Karpas-422 (cell line): Measurements from ENCODE around the gene GH2. TPM values are rescaled to one million over a fixed set of nuclear protein-coding genes. Genes with fewer than 3 reads are reported as not detected.

Source experiments
- DNase-seq: peaks from one replicate; pipeline ENCODE4 v3.0.0-alpha.2; 2015
- H2AFZ ChIP-seq: fragments of 200-600 bp; sonication (generic); 2 replicates; pipeline ENCODE4 v1.6.1; 2014; ENCODE audit warnings: antibody characterized with exemption, low read length, mixed read lengths
- H3K27ac ChIP-seq: fragments of 200-600 bp; sonication (generic); 2 replicates; pipeline ENCODE4 v1.5.1; 2014; ENCODE audit warnings: mild to moderate bottlenecking, low read length, moderate library complexity
- H3K27me3 ChIP-seq: fragments of 200-600 bp; sonication (generic); 2 replicates; pipeline ENCODE4 v1.6.1; 2014; ENCODE audit warnings: low read length, mixed read lengths
- H3K36me3 ChIP-seq: fragments of 200-600 bp; sonication (generic); 2 replicates; pipeline ENCODE4 v1.6.1; 2014; ENCODE audit warnings: low read length, mixed read lengths; ENCODE audit not compliant: insufficient read depth
- H3K4me1 ChIP-seq: fragments of 200-600 bp; sonication (generic); 2 replicates; pipeline ENCODE4 v1.6.1; 2014; ENCODE audit warnings: mild to moderate bottlenecking, low read length, mixed read lengths
- H3K4me2 ChIP-seq: fragments of 200-600 bp; sonication (generic); 2 replicates; pipeline ENCODE4 v1.6.1; 2014; ENCODE audit warnings: low read length, low read depth, mild to moderate bottlenecking; ENCODE audit not compliant: poor library complexity, severe bottlenecking
- H3K4me3 ChIP-seq: fragments of 200-600 bp; sonication (generic); 2 replicates; pipeline ENCODE4 v1.5.1; 2014; ENCODE audit warnings: mild to moderate bottlenecking, antibody characterized with exemption, low read length, mixed read lengths
- H3K79me2 ChIP-seq: fragments of 200-600 bp; sonication (generic); 2 replicates; pipeline ENCODE4 v1.6.1; 2014; ENCODE audit warnings: mild to moderate bottlenecking, low read length, mixed read lengths
- H3K9ac ChIP-seq: fragments of 200-600 bp; sonication (generic); 2 replicates; pipeline ENCODE4 v1.6.0; 2014; ENCODE audit warnings: low read length
- H3K9me2 ChIP-seq: fragments of 200-600 bp; sonication (generic), shearing (Covaris generic); replicated peaks from 2 replicates; pipeline ENCODE4 v1.6.0; 2014; ENCODE audit warnings: mild to moderate bottlenecking, low read length, moderate library complexity; ENCODE audit not compliant: insufficient read depth
- H3K9me3 ChIP-seq: fragments of 300-700, 200-600 bp; sonication (generic); 2 replicates; pipeline ENCODE4 v1.6.1; 2014; ENCODE audit warnings: low read length, mixed read lengths
- H4K20me1 ChIP-seq: fragments of 200-600 bp; sonication (generic); 2 replicates; pipeline ENCODE4 v1.6.1; 2014; ENCODE audit warnings: mild to moderate bottlenecking, antibody characterized with exemption, low read length, low read depth; ENCODE audit not compliant: insufficient read depth
- total RNA-seq: library from RNA; depleted of rRNA; stranded (reverse); fragments of >200 nt; shearing (Covaris generic); gene quantifications from 2 replicates; pipeline ENCODE4 v1.2.3, GENCODE V29; 2014; ENCODE audit warnings: low replicate concordance

The GH2 gene
- total RNA-seq, 1 experiment from 2014 or later, result not detected

DNA sequence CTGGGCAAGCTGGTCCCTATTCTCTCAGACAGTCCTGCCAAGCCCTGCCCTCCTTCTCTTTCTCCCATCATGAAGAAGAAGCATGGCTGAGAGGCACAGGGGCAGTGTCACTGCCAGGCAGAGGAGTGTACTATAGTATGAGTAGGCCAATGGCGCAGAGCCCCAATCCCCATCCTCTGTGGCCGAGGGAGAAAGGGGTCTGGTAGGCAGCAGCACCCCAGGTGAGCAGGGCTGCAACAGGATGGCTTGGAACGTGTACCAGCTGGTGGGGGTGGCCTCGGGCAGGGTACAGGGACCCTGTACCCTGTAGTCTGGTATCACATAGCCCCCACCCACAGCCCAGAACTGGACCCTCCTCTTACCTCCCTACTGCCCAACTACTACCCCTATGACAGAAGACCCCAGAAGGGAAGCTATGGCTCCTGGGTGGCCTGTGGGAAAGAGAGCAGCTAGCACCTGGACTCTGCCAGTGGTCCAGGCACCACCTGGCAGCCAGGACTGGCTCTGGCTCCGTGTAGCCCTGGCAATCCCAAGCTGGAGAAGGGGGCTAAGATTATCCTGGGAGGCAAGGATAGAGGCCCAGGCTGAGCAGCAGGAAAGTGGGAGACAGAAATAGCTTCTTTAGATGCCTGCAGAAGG is 43.7 kb downstream of the GH2 start:
- H3K79me2 ChIP-seq, result peaks cover 58% of the 10 kb centered on the region
- DNase-seq, result no peak
- no peaks in the 10 kb centered on the region for H3K9me3 ChIP-seq
- H3K9me2 ChIP-seq, result no peaks in the 10 kb centered on the region
- no peak overlapping the region for H2AFZ ChIP-seq
- peak overlapping the region; percentile 60; the same call in 1 of the 2 replicates for H3K27ac ChIP-seq
- peaks cover 8% of the 10 kb centered on the region; the same call in 1 of the 2 replicates for H3K36me3 ChIP-seq
- no peak overlapping the region for H3K4me3 ChIP-seq
- H4K20me1 ChIP-seq, result peaks cover 19% of the 10 kb centered on the region; the same call in 1 of the 2 replicates
- no peak overlapping the region for H3K4me2 ChIP-seq
- H3K4me1 ChIP-seq, result peaks cover 37% of the 10 kb centered on the region
- H3K27me3 ChIP-seq, result no peaks in the 10 kb centered on the region
- H3K9ac ChIP-seq, result peak overlapping the region; percentile 51; the same call in 1 of the 2 replicates

DNA sequence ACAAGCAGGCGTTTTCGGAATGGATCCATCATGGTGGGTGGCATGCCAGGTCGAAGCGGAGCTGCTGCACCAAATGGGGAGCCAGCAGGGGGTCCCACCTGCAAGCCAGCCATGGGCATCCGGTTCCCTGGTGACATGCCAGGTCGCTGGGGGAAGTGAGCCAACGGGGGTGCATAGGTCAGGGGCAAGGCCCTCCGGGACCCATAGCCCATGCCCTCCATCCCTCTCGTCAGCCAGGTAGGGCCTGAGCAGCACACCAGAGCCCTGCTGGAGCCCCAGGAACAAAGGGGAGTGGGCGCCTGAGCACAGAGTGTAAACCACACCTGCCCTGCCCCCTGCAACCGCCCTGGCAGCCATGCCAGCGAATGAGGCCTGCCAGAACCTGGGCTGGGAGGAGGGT is 44.3 kb downstream of the GH2 start:
- H3K79me2 ChIP-seq, result peaks cover 58% of the 10 kb centered on the region
- H3K27me3 ChIP-seq, result no peaks in the 10 kb centered on the region
- no peak for DNase-seq
- no peak overlapping the region for H3K4me3 ChIP-seq
- no peaks in the 10 kb centered on the region for H3K9me2 ChIP-seq
- peaks cover 37% of the 10 kb centered on the region for H3K4me1 ChIP-seq
- no peak overlapping the region for H3K4me2 ChIP-seq
- peaks cover 19% of the 10 kb centered on the region; the same call in 1 of the 2 replicates for H4K20me1 ChIP-seq
- H3K9ac ChIP-seq, result no peak overlapping the region
- no peaks in the 10 kb centered on the region for H3K9me3 ChIP-seq
- peaks cover 8% of the 10 kb centered on the region; the same call in 1 of the 2 replicates for H3K36me3 ChIP-seq
- no peak overlapping the region for H2AFZ ChIP-seq
- H3K27ac ChIP-seq, result no peak overlapping the region

DNA sequence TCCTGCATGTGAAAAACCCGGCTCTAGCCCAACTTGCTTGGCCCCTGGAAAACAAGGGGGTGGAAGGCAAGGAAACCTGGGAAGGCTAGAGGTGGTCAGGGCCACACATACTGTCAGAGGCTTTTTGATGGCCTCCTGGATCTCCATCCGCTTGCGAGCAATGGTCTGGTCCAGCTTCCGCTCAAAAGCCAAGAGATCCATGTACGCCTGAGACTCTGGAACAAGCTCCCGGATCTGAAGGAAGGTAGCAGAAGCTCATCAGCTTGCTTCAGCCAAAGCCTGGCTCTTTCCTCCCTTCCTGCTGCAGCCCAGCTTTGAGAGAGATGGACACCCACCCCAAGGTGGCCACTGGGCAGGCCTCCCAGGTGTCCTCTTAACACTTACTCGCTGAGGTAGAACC is 44.9 kb downstream of the GH2 start:
- H3K4me1 ChIP-seq, result peaks cover 37% of the 10 kb centered on the region

DNA sequence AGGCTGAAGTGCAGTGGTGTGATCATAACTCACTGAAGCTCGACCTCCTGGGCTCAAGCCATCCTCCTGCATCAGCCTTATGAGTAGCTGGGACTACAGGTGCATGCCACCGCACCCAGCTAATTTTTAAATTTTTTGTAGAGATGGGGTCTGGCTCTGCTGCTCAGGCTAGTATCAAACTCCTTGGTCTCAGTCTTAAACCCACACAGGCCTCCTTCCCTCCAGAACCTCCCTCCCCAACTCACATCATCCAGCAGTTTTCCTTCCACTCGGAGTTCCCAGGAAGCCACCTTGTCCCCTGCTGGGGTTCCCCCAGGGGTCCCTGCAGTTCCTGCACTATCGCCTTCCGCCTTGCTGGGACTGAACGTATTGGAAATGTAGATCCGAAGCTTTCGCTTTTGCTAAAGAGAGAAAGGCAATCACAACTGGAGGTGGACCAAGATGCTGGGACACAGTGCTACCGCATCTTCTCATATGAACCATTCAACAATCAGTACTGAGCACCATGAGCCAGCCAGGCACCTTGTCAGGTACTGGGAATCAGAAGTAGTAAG is 46.5 kb downstream of the GH2 start:
- Histone ChIP-seq H2AFZ (no peak overlapping the region), H3K79me2 (peaks cover 39% of the 10 kb centered on the region), H3K27me3 (no peaks in the 10 kb centered on the region), H4K20me1 (peaks cover 10% of the 10 kb centered on the region; the same call in 1 of the 2 replicates), H3K4me2 (no peak overlapping the region), H3K9ac (no peak overlapping the region), H3K9me2 (no peaks in the 10 kb centered on the region), H3K4me3 (no peak overlapping the region), H3K9me3 (no peaks in the 10 kb centered on the region), H3K36me3 (peaks cover 20% of the 10 kb centered on the region; the same call in 1 of the 2 replicates), H3K27ac (no peak overlapping the region), H3K4me1 (peaks cover 24% of the 10 kb centered on the region)
- DNase-seq, result no peak

More for the DNA sequence above, 44.9 kb downstream of the GH2 start:
- Histone ChIP-seq H4K20me1 (peaks cover 19% of the 10 kb centered on the region; the same call in 1 of the 2 replicates), H3K36me3 (peaks cover 12% of the 10 kb centered on the region; the same call in 1 of the 2 replicates), H3K9me2 (no peaks in the 10 kb centered on the region), H2AFZ (no peak overlapping the region), H3K4me2 (no peak overlapping the region), H3K27ac (no peak overlapping the region), H3K27me3 (no peaks in the 10 kb centered on the region), H3K79me2 (peaks cover 53% of the 10 kb centered on the region), H3K9ac (no peak overlapping the region), H3K9me3 (no peaks in the 10 kb centered on the region), H3K4me3 (no peak overlapping the region)
- no peak for DNase-seq

DNA sequence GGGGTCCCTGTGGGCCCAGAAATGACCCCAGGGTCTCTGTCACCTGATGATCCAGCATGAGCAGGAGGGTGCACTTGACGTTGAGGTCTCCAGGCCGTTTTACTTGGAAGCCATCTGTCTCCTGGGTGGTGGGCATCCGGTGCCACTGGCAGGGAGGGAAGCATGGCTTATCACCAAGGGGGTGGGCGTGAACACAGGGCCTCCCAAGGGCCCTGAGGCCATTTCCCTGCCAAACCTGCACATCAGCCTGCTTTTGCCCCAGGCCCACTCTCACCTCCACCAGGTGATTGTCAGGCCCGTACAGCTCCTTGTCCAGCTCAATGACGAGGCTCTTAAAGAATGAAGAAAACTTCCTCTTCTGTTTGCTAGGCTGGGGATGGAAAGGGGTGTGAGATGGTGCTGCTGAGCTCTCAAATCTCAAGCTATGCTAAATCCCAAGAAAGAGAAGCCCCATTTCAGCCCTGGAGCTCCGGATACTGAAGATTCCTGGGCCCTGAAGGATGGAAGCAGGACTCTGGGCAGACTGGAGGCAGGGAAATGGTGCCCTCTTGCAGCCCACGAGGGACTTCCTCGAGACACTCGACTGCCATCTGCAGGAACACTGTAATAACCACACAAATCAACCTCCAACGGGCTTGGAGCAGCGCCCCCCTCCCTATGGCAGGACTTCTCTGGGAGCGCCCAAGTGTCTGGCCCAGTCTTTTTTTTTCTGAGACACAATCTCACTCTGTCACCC is 47.1 kb downstream of the GH2 start:
- no peak overlapping the region for H3K27ac ChIP-seq
- DNase-seq, result peak; percentile 91
- H3K79me2 ChIP-seq, result peaks cover 39% of the 10 kb centered on the region
- H3K36me3 ChIP-seq, result peaks cover 27% of the 10 kb centered on the region; the same call in 1 of the 2 replicates
- no peak overlapping the region for H3K4me2 ChIP-seq
- H3K4me1 ChIP-seq, result peaks cover 17% of the 10 kb centered on the region
- H3K9me2 ChIP-seq, result no peaks in the 10 kb centered on the region
- no peaks in the 10 kb centered on the region for H3K27me3 ChIP-seq
- H3K4me3 ChIP-seq, result no peak overlapping the region
- H2AFZ ChIP-seq, result no peak overlapping the region
- no peak overlapping the region for H3K9ac ChIP-seq
- H4K20me1 ChIP-seq, result peaks cover 10% of the 10 kb centered on the region; the same call in 1 of the 2 replicates
- H3K9me3 ChIP-seq, result no peaks in the 10 kb centered on the region

DNA sequence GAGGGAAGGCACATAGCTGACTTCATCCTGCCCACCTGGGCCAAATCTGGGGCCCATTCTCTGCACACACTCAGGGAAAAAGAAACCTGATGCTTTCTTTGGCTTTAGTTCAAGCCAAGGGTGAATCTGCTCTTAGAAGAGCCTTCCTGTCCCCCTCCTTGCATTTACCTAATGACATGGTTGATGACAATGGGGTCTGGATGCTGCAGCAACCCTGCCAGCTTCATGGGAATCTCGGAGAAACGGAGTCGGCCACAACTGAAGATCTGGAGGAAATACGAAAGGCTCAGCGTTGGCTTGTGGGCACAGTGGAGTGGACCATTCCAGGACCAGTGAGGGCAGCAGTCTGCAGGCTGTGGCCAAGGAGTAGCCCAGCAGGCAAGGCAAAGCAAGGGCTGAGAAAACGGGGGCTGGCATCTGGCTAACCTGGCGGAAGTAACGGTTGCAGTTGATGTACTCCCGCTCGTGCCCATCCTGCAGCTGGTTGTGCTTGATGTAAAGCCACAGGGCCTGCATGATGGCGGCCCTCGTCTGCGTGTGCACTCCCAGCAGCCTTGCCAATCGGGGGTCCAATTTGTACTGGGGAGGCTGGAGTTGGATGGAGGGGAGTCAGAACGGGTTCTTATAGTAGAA is 47.9 kb downstream of the GH2 start:
- H3K4me3 ChIP-seq, result no peak overlapping the region
- peaks cover 9% of the 10 kb centered on the region; the same call in 1 of the 2 replicates for H4K20me1 ChIP-seq

DNA sequence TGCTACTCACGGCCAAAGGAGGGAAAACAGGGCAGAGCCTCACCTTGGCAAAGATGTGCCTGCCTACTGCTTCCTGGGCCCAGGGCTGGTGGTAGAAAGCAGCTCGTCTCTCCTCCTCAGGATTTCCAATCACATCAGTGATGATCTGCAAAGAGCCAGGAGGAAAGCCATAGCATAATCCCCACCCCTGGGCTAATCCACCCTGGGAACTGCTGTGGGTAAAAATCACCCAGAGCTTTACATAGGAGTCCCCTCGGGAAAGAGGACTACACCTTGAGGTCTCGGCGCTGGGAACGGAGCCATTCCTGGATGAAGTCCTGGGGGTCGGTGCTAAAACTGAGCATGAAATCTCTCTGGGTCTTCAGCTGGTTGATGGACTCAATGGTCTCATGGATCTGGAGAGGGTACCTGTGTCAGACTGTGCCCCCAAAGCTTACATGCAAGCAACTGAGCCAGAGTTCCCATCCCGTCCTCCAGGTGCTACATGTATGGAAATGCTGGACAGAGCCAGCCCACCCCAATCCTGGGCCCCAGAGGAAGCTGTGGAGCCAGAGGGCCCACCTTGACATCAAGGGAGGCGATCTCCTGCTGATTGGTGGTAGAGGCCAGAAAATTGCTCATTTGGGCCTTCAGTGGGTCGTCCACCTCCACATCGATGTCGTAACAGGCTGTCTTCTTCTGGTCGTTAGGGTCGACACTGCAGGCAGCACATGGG is 48.6 kb downstream of the GH2 start:
- no peak overlapping the region for H3K9ac ChIP-seq
- peaks cover 17% of the 10 kb centered on the region for H3K4me1 ChIP-seq
- H3K36me3 ChIP-seq, result peaks cover 31% of the 10 kb centered on the region; the same call in 1 of the 2 replicates

More for the DNA sequence above, 47.9 kb downstream of the GH2 start:
- Histone ChIP-seq H3K9me3 (no peaks in the 10 kb centered on the region), H3K27ac (no peak overlapping the region), H3K36me3 (peaks cover 31% of the 10 kb centered on the region; the same call in 1 of the 2 replicates), H3K9me2 (no peaks in the 10 kb centered on the region), H2AFZ (no peak overlapping the region), H3K4me1 (peaks cover 14% of the 10 kb centered on the region), H3K79me2 (peaks cover 39% of the 10 kb centered on the region), H3K4me2 (no peak overlapping the region), H3K9ac (no peak overlapping the region), H3K27me3 (no peaks in the 10 kb centered on the region)
- no peak for DNase-seq

More for the DNA sequence above, 48.6 kb downstream of the GH2 start:
- H3K9me3 ChIP-seq, result no peaks in the 10 kb centered on the region
- no peak overlapping the region for H2AFZ ChIP-seq
- H3K27me3 ChIP-seq, result no peaks in the 10 kb centered on the region
- peaks cover 39% of the 10 kb centered on the region for H3K79me2 ChIP-seq
- no peak overlapping the region for H3K27ac ChIP-seq
- no peak for DNase-seq
- H3K4me3 ChIP-seq, result no peak overlapping the region
- no peaks in the 10 kb centered on the region for H3K9me2 ChIP-seq
- H3K4me2 ChIP-seq, result no peak overlapping the region
- peaks cover 6% of the 10 kb centered on the region; the same call in 1 of the 2 replicates for H4K20me1 ChIP-seq
